HuH-7 (cell line): ENCODE measurements around the gene PGRMC2.
A peak's percentile ranks its signal among the peaks of the same experiment; 100 is the strongest.

ENCODE experiments used
- DNase-seq: peaks from one replicate; pipeline ENCODE4 v3.0.0; 2011; ENCODE audit warnings: low spot score

PGRMC2 gene

GRCh38 chr4:128220286-128221235 is 67.1 kb downstream of the PGRMC2 start:
- DNase-seq: peak; percentile 10
